ENCODE measurements around the gene CSGALNACT2.

CSGALNACT2 gene

DNA sequence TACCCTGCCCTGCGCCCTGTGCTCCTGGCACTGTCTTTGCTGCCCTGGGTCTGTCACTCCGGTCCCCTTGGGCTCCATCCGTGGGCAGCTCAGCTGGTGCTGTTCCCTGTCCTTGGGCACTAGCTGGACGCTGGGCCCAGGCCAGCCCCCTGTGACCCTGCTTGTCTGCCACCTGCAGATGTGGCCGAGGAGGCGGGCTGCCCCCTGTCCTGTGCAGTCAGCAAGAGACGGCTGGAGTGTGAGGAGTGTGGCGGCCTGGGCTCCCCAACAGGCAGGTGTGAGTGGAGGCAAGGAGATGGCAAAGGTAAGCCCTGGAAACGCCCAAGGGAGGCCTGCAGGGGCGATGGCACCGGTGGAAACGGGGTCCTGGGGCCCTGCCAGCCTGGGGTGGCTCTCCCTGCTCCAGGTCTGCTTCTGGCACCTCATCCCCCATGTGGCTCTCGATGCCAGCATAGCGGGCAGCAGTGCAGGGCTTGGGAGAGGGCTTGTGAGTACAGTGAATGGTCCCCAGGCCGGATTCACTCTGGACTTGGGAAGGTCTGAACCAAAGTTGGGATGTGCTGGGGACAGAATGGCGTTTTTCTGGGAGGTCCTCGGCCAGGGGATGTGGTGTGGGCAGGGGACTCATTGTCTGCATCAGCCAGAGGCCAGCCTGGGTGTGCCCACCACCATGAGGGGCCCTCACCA, 26.2 kb upstream of the CSGALNACT2 start:
- no peak for DNase-seq (ENCODE audit: low read depth)

DNA sequence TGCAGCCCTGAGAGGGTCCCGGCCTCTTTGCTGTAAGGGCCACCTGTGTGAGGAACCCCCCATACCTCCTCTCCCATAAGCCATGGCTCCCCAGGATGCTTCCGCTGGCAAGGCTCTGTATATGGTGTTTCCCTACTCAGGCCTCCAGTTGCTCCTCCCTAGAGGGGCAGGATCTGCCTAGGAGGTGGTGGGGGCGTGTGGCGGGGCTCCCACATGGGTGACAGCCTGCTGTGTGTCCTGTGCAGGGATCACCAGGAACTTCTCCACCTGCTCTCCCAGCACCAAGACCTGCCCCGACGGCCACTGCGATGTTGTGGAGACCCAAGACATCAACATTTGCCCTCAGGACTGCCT, 25.7 kb upstream of the CSGALNACT2 start:
- no peak for DNase-seq (ENCODE audit: low read depth)

GRCh38 chr10:43113201-43114087, 24.8 kb upstream of the CSGALNACT2 start:
- no peak for DNase-seq (ENCODE audit: low read depth)

DNA sequence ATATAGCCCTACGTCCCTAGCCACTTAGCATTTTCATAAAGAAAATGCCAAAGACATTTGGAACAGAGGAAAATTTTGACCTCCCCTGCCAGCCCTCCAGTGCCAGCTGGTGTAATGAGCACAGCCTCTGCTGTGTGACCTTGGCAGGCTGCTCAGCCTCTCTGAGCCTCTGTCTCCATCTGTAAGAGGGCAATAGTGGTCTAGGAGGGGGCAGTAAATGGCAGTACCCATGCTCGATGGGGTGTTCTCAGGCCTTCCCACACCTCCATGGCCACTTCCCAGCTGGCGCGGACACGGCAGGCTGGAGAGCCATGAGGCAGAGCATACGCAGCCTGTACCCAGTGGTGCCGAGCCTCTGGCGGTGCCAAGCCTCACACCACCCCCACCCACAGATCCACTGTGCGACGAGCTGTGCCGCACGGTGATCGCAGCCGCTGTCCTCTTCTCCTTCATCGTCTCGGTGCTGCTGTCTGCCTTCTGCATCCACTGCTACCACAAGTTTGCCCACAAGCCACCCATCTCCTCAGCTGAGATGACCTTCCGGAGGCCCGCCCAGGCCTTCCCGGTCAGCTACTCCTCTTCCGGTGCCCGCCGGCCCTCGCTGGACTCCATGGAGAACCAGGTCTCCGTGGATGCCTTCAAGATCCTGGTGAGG, 24.0 kb upstream of the CSGALNACT2 start:
- no peak for DNase-seq (ENCODE audit: low read depth)

DNA sequence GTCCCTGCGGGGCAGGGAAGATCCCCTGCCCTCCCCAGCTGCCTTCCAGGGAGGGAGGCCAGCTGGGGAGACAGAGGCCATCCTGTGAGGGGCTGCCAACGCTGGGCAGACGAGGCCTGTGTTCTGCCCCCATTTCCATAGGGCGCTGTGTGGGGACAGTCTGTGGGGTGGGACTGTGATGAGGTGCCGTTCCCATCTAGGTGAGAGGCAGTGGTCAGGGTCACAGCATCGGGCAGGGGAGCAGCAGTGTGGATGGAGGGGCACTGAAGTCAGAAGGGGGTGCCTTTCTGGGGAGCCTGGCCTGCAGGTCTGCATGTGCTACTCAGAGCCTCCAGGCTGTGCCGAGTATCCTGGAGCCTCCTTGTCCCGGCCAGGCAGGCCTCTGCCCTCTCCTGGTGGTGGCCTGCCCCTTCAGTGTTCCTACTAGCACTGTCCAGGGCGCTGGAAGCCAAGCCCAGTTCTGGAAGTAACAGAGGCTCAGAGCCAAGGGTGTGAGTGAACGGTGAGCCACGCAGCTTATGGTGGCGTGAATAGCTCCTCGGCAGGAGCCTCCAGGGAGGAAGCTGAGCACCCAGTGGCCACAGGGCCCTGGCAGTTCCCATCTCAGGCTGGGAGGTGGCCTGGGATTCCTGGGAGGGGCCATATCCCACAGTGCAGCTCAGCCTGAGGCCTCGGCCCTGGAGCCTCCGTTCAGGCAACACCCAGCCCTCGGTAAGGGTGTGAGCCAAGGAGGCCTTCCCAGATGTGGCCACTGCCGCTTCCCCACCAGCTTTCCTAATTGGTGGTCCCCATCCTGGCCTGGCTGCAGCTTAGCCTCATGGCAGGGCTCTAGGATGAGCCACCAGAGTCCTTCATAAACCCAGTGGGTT, 23.3 kb upstream of the CSGALNACT2 start:
- no peak for DNase-seq (ENCODE audit: low read depth)

DNA sequence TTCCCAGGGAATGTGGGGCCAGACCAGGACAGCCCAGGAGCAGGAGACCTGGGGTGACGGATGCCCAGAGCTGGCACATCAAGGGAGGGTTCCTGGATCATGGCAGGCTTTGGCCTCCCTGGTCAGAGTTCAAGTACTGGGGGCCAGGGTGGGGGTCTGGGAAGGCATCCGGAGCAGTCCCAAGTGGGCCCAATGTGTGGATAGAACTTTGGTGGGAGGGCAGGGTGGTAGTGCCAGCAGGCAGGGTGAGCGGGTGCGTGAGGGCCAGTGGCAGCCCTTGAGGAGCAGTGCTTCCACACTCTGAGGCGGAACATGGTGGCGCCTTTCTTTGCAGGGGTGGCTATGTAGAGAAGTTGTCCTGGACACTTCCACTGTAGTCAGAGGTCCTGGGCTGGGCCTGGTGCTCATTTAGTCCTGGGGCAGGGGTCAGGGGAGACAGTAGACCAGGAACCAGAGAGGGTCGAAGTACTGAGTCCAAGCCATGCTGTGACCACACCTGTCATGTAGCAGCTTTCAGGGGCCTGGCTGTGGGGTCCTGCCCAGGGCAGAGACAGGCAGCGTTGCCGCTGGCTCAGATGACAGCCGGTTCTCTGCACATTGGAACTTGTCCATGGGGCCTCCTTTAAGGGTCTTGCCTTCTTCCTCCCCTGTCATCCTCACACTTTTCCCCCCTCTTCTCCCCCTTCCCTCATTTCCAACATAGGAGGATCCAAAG, 22.2 kb upstream of the CSGALNACT2 start:
- no peak for DNase-seq (ENCODE audit: low read depth)

DNA sequence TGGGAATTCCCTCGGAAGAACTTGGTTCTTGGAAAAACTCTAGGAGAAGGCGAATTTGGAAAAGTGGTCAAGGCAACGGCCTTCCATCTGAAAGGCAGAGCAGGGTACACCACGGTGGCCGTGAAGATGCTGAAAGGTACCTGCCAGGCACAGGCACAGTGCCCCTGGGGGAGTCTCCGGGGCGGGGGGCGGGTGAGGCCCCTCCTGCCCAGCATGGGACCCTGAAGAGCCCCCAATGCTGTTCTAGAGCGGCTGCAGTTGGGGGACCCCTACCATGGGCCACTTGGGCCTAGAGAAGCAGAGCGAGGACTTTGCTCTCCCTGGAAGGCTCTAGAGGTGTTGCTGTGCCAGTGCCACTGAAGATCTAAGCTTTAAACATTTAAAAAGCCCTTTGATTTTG, 21.6 kb upstream of the CSGALNACT2 start:
- DNase-seq (ENCODE audit: low read depth): no peak

GRCh38 chr10:43117031-43117776, 21.0 kb upstream of the CSGALNACT2 start:
- DNase-seq (ENCODE audit: low read depth): no peak

- DNase-seq (ENCODE audit: low read depth): no peak
These were observed 20.3 kb upstream of the CSGALNACT2 start for GRCh38 chr10:43117777-43118583.

- no peak for DNase-seq (ENCODE audit: low read depth)
These were observed 19.4 kb upstream of the CSGALNACT2 start for GRCh38 chr10:43118631-43119415.

DNA sequence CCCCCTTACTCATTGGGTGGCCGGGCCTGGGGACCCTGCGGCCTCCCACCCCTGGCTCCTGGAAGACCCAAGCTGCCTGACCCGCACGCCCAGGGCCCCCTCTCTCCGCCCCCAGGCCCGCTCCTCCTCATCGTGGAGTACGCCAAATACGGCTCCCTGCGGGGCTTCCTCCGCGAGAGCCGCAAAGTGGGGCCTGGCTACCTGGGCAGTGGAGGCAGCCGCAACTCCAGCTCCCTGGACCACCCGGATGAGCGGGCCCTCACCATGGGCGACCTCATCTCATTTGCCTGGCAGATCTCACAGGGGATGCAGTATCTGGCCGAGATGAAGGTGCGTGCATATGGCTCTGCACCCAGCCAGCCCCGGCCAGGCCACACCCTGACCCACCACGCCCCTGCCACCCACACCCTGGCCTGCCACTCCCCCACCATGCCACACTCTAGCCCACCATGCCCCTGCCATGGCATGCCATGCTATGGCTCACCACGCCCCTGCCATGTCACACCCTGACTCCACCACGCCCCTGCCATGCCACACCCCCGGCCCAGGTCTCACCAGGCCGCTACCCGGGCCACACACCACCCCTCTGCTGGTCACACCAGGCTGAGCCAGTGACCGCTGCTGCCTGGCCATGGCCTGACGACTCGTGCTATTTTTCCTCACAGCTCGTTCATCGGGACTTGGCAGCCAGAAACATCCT, 18.7 kb upstream of the CSGALNACT2 start:
- no peak for DNase-seq (ENCODE audit: low read depth)

DNA sequence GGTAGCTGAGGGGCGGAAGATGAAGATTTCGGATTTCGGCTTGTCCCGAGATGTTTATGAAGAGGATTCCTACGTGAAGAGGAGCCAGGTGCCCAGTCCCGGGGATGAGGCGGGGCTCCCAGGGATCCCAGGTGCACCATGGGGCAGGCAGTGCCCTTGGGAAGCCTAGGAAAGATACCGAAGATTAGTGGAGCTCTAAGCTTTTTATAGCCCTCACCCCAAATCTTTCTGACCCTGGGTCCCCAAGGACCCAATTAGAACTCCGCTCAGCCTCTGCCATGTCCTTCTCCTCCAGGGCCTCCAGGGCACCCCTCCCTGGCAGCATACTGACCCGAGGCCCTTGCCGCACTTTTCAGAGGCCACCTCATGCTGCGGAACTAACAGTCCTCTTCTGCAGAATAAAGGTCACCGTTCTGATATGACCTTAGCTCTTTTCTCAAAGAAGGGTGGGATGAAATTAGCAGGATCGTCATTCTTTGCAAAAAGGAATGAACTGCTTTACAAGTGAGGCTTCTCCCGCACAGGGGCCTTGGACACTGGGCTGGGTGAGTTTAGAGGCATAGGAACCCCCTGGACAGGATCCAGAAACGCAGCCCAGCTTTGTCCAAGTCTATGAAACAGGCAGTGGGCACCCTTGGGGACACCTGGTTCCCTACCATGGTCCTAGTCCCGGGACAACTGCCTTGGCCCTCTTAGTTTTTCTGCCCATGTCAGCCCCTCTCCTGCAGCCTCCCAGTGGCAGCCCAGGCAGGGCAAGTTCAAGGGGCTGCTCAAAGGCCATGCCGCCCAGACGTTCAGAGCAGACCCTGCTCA, 17.9 kb upstream of the CSGALNACT2 start:
- DNase-seq (ENCODE audit: low read depth): no peak

DNA sequence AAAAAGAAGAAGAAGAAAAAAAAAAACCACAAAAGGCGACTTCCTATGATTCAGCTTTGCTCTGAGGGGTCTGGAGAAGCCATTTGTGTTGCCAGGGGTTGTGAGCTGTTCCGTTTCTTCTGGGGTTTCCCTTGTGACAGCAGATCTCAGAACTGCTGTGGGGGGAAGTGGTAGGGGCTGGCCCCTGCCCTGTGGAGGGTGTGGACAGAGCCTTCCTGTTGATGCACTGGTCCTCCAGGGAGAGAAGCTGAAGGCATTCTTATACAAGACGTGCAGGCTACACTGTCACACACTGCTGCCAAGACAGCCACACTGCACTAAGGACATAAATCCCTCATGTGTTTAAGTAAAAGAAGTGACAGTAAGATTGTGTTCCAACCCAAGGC, 17.3 kb upstream of the CSGALNACT2 start:
- peak; percentile 62 for DNase-seq (ENCODE audit: low read depth)

GRCh38 chr10:43121444-43121843, 16.8 kb upstream of the CSGALNACT2 start:
- no peak for DNase-seq (ENCODE audit: low read depth)

DNA sequence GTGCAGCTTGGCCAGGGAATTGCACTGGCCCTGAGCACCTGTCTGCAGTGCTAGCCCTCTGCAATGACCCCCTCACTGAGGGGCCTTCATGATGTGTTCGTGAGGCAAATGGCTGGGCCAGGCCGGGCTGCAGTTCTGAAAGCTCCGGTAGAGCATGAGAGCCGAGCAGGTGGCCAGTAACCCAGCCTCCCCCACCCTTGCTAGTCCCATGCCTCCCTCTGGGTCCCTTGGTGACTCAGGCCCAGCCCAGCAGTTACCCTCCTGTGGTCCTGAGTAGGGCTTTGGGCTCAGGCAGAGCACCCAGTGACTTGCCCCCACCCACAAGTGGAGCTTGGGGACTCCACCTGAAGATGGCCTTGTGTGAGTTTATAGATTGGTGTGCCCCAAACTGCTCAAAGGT, 16.1 kb upstream of the CSGALNACT2 start:
- DNase-seq (ENCODE audit: low read depth): no peak

DNA sequence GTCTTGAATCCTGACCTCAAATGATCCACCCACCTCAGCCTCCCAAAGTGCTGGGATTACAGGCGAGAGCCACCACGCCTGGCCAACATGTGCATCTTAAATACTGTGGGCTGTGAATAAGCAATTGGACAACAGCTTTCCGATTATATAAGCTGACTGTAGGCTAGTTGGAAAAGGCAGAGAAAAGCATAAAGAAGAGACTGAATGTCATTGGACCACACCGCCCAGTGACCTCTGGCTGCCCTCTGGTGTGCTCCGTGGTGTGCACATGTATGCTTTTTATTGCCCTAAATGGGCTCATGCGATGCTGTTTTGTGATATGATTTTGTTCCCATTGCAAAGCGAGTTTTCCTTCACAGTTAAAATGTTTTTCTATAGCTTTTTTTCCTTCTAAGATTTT, 15.4 kb upstream of the CSGALNACT2 start:
- DNase-seq (ENCODE audit: low read depth): no peak

- DNase-seq (ENCODE audit: low read depth): no peak
These were observed 14.7 kb upstream of the CSGALNACT2 start for GRCh38 chr10:43123361-43124093.

All from activated T-cell treated with anti-CD3 and anti-CD28 coated beads for 48 hours (primary cell).